Measurements from ENCODE around the gene ITGAE.

DNA sequence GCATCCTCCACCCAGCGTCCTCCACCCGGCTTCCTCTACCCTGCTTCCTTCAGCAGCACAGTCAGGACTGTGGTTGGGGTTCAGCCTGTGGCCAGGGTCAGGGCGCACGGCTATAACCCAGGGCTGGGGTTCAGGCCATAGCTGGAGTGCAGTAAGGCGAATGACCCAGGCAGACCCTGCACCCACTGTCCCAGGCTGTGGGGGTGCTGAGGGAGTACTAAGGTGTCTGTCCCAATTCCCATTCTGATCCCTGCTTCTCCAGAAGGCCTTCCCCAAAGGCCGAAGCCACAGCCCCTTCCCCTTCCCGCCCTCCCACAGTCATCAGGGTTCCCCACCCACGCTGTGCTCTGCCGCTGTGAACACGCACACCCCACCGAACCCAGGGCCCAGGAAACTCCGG is 119.9 kb downstream of the ITGAE start:
- TF ChIP-seq, protein P1, sequence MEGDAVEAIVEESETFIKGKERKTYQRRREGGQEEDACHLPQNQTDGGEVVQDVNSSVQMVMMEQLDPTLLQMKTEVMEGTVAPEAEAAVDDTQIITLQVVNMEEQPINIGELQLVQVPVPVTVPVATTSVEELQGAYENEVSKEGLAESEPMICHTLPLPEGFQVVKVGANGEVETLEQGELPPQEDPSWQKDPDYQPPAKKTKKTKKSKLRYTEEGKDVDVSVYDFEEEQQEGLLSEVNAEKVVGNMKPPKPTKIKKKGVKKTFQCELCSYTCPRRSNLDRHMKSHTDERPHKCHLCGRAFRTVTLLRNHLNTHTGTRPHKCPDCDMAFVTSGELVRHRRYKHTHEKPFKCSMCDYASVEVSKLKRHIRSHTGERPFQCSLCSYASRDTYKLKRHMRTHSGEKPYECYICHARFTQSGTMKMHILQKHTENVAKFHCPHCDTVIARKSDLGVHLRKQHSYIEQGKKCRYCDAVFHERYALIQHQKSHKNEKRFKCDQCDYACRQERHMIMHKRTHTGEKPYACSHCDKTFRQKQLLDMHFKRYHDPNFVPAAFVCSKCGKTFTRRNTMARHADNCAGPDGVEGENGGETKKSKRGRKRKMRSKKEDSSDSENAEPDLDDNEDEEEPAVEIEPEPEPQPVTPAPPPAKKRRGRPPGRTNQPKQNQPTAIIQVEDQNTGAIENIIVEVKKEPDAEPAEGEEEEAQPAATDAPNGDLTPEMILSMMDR (IDR thresholded peaks at IDR 0.05), result no peak
- TF ChIP-seq POLR2A (IDR thresholded peaks at IDR 0.05) (no peak), EP300 (IDR thresholded peaks at IDR 0.05) (no peak), POLR2AphosphoS5 (IDR thresholded peaks at IDR 0.05) (no peak)

Measured in sigmoid colon (tissue), 4 donors.